Measurements from ENCODE around the gene SPRR1A.

SPRR1A gene, protein sequence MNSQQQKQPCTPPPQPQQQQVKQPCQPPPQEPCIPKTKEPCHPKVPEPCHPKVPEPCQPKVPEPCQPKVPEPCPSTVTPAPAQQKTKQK

DNA sequence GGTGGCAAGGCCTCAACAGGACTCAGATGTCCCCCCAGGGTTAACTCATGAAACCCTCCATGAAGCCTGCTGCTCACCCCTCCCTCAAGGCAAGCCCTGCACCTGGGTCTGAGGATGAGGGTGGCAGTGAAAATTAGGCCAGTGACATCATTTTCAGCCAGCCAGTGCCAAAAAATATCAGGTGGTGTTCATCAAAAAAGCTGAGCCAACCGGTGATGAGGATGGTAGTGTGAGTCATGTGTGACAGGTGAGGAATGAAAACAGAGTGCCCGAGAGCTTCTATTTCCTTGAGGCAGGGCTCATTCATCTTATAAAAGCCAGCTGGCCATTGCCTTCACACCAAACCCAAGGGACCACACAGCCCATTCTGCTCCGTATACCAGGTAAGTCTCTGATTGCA is at the start of gene SPRR1A:
TSS of gene SPRR1A (plus strand) at position 339 of the 400 bp plus-strand sequence. CDS start 1,150 bp downstream, outside the sequence.
- no peak for DNase-seq (ENCODE audit: low read depth in 2 of 2)

DNA sequence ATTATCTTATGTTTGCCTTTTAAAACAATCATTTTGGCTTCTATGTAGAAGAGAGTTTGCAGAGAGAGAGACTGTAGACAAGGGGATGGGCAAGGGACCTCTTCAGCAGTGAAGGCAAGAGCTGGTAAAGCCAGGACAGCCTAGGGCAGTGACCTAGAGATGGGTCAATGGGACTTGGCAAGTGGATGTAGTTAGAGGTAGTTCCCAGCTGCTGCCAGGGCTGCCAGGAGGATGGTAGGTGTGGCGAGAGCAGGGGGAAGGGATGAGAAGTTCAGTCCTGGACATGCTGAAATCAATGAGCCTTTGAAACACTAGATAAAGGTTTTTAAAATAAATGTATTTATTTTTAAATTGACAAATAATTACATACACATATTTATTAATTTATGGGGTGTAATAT is 43.3 kb upstream of the SPRR1A start:
- no peak for DNase-seq (ENCODE audit: low read depth in 2 of 2)

DNA sequence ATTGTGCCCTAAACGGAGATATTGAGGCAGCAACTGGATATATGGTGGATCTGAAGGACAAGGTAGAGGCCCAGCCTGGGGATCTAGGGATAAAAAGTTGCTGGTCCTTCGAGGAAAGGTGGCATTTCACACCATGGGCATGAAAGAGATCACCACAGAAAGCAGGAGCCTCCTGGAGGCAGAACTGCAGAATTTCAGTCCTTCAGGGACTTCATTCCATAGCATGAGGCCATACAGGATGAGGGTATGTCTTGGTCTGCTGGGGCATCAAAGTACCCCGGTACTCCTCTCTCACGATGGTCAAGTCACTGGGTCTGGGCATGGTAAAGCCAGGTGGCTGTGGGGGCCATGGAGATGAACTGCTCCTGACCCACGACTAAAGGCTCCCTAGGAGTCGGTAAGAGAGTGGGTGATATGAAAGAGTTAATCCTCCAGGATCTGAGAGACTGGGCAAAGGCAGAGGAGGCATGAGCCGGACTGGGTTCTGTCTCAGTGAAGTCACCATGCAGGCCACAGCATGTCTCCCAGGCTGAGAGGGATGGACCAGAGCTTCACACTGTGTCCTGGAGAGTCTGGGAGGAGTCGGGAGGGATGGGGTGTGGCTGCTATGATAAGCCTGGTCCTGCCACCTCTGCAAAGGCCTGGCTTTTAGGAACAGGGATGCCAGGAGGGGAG is 42.7 kb upstream of the SPRR1A start:
- DNase-seq (ENCODE audit: low read depth in 2 of 2) = no peak

DNA sequence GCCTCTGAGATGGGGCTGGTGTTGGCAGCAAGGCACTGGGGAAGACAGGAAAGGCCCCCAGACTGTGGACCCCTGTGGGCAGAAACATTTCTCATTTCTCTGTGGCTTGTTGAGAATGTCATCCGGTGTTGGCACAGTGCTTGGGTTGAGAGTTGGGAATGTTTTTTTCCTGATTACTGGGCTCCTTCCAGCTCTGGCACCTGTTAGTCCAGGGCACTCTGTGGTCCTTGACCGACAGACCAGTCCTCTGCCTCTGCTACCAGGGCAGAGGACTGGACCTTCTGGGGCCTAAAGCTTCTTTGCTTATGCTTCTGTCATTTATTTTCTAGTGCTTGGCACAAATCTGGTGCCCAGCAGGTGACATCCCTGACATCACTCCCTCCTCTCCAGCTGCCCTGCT is 41.7 kb upstream of the SPRR1A start:
- no peak for DNase-seq (ENCODE audit: low read depth in 2 of 2)

DNA sequence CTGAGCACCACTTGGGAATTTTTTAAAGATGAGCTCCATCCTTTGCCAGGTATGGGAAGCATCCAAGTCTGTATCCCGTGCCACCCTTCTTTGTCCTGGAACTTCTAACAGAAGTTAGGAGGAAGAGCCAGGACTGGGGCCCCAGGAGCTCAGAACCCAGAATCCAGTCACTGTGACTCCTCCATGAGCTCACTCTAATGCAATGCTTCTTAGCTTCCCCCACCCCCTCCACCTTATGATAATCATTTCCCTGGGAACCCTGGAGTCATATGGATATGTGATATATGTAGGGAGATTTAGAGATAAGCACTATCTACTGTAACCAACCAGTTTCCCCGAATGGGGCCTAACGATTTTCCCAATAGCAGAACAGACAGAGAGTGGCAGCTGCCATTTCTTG is 37.6 kb upstream of the SPRR1A start:
- DNase-seq (ENCODE audit: low read depth in 2 of 2) = no peak

DNA sequence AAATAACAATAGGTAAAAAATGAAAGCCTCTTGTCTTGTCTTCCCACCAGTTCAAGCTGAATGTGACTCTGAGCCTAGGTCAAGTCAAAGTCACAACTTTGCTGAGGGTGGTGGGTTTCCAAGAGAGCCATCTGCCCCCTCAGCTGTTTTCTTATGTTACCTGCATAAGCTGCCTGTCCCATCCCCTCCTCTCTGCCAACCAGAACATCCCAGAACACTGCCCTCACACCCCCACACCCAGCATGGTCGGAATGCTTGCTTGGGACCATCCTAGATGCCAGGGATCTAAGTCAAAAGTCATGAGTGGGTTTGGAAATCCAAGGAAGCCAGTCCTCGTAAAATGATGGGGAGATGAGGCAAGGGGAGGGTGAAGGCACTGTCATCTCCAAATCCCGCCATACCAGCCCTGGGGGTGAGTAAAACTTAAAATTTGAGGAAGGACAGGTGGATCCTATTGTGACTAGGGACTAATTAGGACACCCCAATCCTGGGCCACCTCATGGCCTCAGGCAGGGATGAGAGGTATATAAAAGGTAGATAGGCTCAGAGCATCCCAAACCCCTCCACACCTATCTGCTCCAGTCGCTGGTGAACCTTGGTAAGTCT is 37.1 kb upstream of the SPRR1A start, which contains the start of gene SPRR5:
TSS of gene SPRR5 (plus strand) at position 556 of the 606 bp plus-strand sequence. CDS start 1,349 bp downstream, outside the sequence.
- DNase-seq (ENCODE audit: low read depth in 2 of 2) = no peak

DNA sequence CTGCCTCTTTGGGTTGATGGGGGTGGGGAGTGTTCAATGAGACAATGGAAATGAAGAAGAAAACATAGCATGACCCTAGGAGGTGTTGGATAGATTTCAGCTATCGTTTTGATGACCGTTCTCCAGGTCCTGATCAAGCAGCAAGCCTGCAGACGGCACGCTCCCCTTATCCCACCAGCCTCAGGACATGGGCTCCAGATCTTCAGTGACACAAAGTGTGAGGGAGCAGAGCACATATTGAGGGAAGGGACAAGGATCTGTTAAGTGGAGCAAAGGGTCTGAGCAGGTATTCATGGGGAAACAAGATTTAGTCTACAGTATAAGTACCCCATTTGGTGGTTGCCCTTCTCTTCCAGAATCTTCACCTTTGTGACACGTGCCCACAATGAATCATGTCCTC is 32.2 kb upstream of the SPRR1A start:
- no peak for DNase-seq (ENCODE audit: low read depth in 2 of 2)

DNA sequence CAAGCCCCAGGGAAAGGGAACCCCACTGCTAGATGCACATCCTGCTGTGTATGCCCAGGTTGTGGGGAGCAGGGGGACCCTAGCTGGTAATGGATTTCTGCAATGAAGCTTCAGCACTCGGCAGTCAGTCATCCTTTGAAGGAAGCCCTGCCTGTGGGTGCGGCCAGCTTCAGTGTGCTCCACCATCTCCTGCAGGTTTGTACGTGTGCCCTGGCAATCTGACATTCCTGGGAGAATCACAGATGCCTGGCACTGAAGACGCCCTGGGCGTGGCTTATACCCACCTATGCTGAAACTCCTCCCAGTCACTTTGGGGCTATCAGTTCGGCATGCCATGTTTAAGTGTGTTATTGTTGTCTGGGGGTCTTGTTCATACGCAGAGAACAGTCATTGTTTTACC is 30.1 kb upstream of the SPRR1A start:
- no peak for DNase-seq (ENCODE audit: low read depth in 2 of 2)

DNA sequence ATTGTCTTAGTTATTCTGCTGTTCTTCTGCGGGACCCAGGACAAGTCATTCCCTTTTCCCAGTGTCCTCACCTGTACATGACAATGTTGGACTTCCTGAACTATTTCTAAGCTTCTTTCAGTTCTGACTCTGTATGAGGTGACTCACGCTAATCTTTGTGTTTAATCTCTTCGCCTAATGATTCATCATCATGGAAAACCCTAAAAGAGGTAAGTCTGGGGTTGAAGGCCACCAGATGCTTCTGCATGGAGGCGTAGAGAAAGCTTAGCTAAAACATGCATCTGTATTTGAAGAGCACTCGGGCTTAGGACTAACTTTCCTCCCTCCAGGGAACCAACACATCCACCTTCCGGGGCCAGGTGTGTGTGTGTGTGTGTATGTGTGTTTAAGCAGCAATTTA is 29.4 kb upstream of the SPRR1A start:
- DNase-seq (ENCODE audit: low read depth in 2 of 2) = no peak

DNA sequence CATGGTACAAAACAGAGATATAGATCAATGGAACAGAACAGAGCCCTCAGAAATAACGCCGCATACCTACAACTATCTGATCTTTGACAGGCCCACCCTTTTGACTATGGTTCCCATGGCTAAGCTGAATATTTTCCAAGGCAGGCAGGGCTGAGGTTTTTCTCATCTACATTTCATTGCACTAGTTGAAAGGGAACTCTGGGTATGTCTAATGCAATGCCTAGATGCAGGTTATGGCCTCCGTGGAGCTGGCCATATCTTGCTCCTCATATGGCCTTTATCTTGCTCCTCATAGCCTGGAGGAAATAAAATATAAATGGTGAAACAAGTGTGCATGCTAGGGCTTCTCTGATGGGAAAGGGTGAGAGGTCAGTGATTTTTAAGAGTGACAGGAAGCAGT is 26.3 kb upstream of the SPRR1A start:
- DNase-seq (ENCODE audit: low read depth in 2 of 2) = no peak

DNA sequence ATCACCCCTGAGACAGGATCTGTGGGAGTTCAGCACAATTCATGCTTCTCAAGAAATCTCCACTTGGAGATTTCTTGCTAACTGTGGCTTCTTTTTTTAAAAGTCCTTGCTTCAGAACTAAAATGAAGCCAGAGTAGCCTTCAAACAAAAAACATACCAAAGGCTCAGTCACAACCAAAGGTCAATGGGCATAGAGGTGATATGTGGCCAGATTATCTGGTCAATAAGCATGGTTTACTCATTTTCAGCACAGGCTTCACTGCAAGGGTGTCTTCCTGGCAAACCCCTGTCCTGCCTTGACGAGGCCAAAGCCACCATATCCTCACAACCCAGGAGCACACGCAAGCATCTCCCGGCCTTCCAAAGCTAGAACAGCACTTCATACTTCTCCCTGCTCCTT is 24.6 kb upstream of the SPRR1A start:
- no peak for DNase-seq (ENCODE audit: low read depth in 2 of 2)

DNA sequence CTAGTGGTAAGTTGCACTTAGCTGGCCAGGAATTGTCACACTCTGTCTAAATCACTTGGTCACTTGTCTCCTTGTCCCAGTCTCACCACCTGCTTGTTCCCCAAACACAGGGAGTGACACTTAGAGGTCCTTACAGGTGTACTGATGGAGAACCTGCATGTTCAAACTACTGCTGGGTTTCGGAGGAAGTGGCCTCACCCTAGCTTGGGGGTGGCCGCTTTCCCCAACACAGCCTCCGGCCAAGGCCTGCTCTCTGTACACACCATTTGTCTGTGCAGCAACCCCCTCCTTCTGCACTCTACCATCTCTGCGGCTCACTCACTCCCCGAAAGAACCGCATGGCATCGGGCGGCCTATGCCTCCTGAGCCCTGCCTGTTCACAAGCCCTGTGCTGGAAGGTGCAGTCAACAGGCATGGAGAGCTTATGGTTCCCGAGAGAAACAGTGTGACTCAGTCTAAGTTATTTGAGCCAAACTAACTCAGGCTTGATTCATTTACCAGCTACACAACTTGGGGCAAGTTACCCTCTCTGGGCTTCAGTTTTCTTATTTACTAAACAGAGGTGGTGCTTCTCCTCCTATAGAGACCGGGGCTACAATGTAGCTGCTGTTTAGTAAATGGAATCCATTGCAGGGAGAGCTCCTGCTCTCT is 24.0 kb upstream of the SPRR1A start:
- no peak for DNase-seq (ENCODE audit: low read depth in 2 of 2)

DNA sequence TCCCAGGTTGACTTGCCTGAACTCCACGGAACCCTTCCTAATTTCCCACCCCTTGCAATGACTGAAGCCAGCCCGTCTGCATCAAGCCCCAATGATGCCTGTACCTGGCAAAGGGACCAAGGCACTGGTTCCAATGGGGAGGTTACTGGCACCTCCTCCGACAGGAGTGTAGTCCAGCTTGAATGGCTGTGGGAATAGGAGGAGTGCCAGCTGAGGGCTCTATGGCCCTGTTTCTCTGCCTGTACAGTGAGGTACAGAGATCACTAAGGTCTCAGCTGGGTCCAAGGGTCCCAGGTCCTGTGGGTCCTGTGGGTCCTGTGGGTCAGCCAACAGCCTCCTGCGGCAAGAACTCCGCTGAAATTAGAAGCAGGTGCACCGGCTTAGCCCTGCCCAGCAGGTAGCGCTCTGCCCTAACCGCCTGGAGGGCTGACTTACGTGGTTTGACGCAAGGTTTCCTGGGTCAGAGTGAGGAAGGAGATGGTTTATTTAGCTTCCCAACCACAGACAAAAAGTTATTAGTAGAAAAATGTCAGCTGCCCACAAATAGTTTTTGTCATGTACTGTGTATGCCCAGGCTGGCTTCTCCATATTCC is 23.3 kb upstream of the SPRR1A start:
- no peak for DNase-seq (ENCODE audit: low read depth in 2 of 2)

DNA sequence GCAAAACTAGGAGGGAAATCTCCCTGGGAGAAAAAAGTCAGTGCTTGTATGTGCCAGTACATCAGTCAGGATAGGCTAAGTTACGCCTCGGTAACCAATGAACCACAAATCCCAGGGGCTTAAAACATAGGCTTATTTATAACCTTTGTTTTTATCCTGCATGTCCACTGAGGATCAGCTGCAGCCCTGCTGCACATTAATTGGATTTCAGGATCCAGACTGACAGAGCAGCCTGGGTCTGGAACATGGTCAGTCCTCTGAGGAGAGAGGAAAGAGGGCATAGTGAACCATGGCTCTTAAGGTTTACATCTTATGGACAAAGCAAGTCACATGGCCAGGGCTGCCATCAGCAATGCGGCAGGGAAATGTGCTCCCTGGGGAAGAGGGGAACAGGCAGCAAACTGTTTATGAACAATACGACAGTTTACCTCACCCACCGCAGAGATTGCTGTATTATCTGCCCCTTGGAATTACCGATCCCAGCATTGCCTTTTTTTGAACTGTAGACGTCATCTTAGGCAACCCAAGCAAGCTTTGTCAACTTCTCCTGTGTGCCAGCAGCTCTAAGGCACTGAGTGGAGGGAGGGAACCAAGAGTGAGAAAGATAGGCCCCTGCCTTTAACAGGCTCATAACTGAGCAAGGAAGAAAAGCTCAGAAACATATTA is 22.5 kb upstream of the SPRR1A start:
- no peak for DNase-seq (ENCODE audit: low read depth in 2 of 2)

DNA sequence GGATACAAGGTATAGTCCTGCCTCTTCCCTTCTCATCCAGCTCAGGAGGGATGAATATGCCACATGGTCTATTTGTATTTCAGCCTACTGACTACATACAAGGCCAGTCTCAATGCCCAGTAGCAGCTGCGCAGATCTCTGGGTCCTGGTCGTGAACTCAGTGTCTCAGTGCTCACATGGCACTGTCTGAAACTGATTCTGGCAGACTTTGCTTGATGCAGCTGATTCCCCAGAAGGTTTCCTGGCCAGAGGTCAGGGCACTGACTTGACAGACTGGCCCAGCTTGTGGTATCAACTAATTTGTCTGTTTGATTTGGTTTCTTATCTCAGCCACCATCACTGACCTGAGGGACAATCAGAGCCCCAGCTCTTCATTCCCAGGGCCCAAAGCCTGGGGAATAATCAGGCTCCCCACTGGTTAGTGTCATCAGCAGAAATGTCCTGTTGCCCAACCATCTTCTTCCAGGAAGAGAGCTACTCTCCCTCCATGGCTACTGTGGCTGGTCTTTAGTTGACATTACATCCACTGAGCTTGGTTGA is 20.9 kb upstream of the SPRR1A start:
- no peak for DNase-seq (ENCODE audit: low read depth in 2 of 2)

DNA sequence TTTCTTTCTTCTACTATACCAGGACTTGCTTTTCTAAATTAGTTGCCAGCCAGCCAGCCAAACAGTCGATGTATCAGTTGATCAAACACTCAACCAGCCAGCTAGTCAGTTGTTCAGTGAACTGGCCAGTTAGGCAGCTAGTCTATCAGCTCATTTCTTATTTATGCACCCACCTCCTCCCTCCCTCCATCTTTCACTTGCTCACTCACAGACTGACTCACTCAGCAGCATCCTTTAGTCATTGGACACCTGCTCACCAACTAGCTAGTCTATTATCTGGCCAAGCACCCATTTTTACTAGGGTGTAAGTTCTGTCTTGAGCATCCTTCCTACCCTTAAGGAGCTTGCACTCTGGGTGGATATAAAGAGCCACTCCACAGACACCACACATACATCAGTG is 19.3 kb upstream of the SPRR1A start:
- no peak for DNase-seq (ENCODE audit: low read depth in 2 of 2)

DNA sequence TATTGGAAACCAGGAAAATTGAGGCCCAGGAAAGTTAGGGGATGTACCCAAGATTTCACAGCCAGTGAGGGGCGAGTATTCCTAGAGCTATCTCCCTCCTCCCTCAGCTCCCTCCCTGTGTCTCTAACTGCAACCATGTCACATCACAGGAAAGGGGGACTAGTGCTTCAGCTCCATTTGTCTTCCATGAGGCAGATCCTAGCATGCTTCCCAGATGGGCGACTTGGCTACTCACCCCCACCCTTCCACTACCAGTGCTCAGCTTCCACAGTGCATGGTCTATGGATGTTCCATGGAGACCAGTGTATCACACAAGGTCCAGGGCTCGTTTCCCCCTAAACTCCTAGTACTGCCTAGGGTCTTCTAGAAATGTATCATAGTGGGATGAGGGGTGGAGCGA is 18.0 kb upstream of the SPRR1A start:
- DNase-seq (ENCODE audit: low read depth in 2 of 2) = no peak

DNA sequence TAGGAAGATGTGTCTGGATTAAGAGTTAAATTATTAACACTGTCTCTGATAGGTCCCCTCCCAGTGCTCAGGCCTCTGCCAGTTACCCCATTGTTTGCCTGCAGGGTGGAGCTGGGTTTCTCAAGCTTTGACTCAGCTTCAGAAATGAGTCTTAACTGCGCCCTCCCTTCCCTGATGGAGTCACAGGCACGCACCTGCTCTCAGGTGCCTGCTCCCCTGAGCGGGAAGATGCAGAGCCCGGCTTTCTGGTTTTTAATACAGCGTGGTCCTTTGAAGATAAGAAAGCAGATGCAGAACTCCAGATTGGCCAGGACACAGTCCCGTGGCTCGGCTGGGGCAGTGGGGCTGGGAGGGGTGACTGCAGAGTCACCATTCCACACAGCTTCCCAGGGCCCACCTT is 16.7 kb upstream of the SPRR1A start:
- no peak for DNase-seq (ENCODE audit: low read depth in 2 of 2)

DNA sequence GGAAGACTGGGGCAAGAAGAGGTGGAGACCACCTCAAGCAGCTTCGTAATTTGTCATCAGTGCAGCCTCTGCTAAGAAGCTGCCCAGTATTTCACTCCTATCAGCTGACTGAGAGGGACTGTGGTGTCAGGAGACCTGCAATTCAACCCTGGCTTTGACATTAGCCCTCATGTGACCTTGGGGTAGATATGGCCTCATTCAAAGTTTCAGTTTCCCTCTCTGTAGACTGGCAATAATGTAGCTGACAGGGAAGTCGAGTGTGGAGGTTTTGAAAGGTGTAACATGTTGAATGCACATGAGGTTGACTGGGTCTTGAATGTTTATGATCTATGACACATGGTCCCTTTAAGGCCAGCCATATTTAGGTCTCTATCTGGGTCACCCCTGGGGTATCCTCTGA is 15.6 kb upstream of the SPRR1A start:
- DNase-seq (ENCODE audit: low read depth in 2 of 2) = no peak

DNA sequence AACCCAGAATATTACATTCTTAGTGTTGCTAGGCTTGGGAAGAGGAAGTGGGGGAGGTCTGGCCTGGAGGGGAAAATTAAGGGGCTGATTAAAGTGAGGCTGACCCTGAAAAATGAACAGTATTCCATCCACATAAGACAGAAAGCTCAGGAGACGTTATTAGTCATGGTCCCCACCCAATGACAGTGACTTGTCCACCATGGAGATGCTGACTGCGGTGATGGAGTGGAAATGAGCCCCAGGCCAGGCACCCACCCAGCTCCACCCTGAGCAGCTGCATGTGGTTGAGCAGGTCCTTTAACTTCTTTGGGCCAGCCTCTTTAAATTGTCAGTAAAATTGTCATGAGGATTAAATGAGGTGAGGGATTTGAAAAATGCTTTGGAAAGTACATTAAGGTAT is 14.8 kb upstream of the SPRR1A start:
- no peak for DNase-seq (ENCODE audit: low read depth in 2 of 2)

DNA sequence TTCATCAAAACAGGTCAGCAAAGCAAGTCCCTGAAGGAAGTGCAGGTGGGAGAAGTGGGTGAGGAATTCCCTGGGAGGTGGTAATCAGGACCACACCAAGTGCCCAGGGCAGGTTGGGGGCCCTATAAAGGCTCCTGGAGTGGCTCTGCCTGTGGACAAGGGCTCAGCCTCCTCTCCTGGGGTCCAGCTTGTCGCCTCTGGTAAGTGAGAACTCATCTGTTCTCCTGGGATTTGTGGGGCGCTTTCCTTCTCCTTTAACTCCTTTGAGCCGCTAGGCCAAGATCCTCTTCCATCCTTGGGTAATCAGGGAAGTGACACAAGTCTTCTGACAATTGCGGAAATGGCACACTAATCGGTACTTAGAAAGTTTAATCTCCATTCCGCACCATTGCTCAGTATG is 13.4 kb upstream of the SPRR1A start, which contains the start of gene SPRR4:
TSS of gene SPRR4 (plus strand) at position 154 of the 400 bp plus-strand sequence. CDS start 1,243 bp downstream, outside the sequence.
- no peak for DNase-seq (ENCODE audit: low read depth in 2 of 2)

Data from stimulated activated CD4-positive, alpha-beta T cell treated with anti-CD3 and anti-CD28 coated beads, Interleukin-4, amount 100 ng/mL, for 48 hours (primary cell).